ENCODE measurements around the gene GADD45B. TPM values are rescaled to one million over a fixed set of nuclear protein-coding genes. Genes with fewer than 3 reads are reported as not detected.
"Not testable (repeated sequence)": the region's sequence is repeated elsewhere in the genome, so short reads cannot be mapped to it uniquely, and the experiment has no call there.

Gene GADD45B
- total and polyA plus RNA-seq, 8 donors, result 7.5 to 73.5 (median 14.4) TPM

- no peak for DNase-seq
- intact Hi-C loops (cut with DNase I), result no loop called here
- Histone ChIP-seq H3K36me3 (no peaks in the 10 kb centered on the region), H3K4me1 (peaks cover 10 to 25% of the 10 kb centered on the region in 2 donors), H3K27me3 (no peaks in the 10 kb centered on the region), H3K9me3 (no peaks in the 10 kb centered on the region), H3K27ac (no peak overlapping the region), H3K4me3 (no peak overlapping the region)
- ATAC-seq, result no peak
- TF ChIP-seq CTCF (IDR thresholded peaks at IDR 0.05), result no peak
These were observed 24.2 kb downstream of the GADD45B start for GRCh38 chr19:2500156-2500555.

- ATAC-seq (peak; percentile 83), DNase-seq (peak in 1 of 4 donors; percentile 51)
- H3K27ac ChIP-seq, result no peak overlapping the region
- no peak for TF ChIP-seq CTCF (IDR thresholded peaks at IDR 0.05)
- no peaks in the 10 kb centered on the region for H3K36me3 ChIP-seq
- H3K4me1 ChIP-seq, result peaks cover 3 to 18% of the 10 kb centered on the region in 2 donors
- intact Hi-C loops (cut with DNase I), result no loop called here
- H3K4me3 ChIP-seq, result no peak overlapping the region
- H3K27me3 ChIP-seq, result no peaks in the 10 kb centered on the region
- no peaks in the 10 kb centered on the region for H3K9me3 ChIP-seq
These were observed 24.9 kb downstream of the GADD45B start for GRCh38 chr19:2500841-2501261.

DNA sequence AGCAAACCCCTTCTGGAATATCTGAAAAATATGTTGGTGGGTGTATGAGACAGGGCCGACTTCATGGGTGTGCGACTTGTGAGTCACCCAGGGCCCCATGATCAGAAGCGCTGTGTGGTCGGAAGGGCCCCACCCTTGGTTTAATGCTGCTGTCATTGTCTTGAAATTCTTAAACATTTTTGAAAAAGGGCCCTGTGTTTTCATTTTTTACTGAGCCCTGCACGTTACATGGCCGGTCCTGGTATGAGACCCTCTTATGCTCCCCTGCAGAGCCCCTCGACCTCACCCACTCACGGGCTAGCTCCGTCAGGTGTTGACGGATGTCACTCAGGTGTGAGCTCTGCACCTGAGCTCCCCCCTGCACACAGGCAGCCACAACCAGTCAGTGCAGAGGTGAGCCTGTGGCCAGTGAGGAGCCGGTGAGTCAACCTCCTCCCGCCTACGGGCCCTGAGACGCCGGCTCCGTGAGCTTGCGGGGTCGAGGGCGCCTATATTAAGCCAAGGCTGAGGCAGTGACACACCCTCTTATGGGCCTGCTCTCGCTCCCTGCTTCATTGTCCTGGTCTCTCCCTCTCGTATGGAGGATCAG lies 27.7 kb downstream of the GADD45B start:
- Histone ChIP-seq H3K36me3 (no peaks in the 10 kb centered on the region), H3K4me3 (no peak overlapping the region), H3K4me1 (peaks cover 0 to 32% of the 10 kb centered on the region in 2 donors), H3K27ac (no peak overlapping the region), H3K9me3 (no peaks in the 10 kb centered on the region), H3K27me3 (no peaks in the 10 kb centered on the region)
- intact Hi-C loops (cut with DNase I), result no loop called here
- no peak for TF ChIP-seq CTCF (IDR thresholded peaks at IDR 0.05)
- DNase-seq (no peak), ATAC-seq (peak; percentile 28)

DNA sequence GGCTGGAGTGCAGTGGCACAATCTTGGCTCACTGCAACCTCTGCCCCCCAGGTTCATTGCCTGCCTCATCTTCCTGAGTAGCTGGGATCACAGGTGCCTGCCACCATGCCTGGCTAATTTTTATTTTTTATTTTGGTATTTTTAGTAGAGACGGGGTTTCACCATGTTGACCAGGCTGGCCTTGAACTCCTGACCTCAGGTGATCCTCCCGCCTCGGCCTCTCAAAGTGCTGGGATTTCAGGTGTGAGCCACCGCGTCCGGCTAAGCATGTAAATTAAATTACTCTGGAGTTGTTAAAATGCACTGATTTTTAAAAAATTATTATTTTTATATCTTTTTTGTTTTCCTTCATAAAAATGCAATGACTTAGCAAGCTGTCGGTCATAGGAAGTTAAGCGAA lies 30.7 kb downstream of the GADD45B start:
- peak overlapping the region in 1 of 2 donors; percentile 69 for H3K27ac ChIP-seq
- ATAC-seq; H3K36me3 ChIP-seq; H3K4me3 ChIP-seq; intact Hi-C loops (cut with DNase I); H3K9me3 ChIP-seq; DNase-seq; H3K27me3 ChIP-seq: not testable (repeated sequence)
- H3K4me1 ChIP-seq, result peaks cover 0 to 29% of the 10 kb centered on the region in 2 donors

DNA sequence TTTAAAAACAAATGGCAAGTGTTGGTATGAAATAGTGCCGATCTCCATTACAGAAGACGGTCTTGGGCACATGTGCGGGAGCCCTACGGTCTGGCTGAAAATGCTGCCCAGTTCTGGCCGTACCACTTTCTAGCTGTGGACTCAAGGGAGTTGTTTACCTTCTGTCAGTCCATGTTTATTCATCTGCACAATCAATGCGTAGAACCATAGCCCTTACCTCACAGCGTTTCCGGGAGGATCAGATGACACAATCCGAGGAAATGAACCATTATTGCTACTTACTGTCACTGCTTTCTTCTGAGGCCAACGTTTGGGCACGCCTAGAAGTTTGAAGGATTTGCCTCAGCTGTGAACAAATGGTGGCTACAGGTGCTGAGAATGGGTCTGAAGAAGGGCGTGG lies 31.2 kb downstream of the GADD45B start:
- Histone ChIP-seq H3K9me3 (no peaks in the 10 kb centered on the region), H3K27me3 (no peaks in the 10 kb centered on the region), H3K36me3 (no peaks in the 10 kb centered on the region), H3K4me1 (peaks cover 0 to 29% of the 10 kb centered on the region in 2 donors), H3K4me3 (peak overlapping the region in 1 of 2 donors; percentile 9), H3K27ac (peak overlapping the region in 1 of 2 donors; percentile 69)
- intact Hi-C loops (cut with DNase I), result no loop called here
- DNase-seq (peak in 1 of 4 donors; percentile 73), ATAC-seq (peak; percentile 83)
- no peak for TF ChIP-seq CTCF (IDR thresholded peaks at IDR 0.05)

DNA sequence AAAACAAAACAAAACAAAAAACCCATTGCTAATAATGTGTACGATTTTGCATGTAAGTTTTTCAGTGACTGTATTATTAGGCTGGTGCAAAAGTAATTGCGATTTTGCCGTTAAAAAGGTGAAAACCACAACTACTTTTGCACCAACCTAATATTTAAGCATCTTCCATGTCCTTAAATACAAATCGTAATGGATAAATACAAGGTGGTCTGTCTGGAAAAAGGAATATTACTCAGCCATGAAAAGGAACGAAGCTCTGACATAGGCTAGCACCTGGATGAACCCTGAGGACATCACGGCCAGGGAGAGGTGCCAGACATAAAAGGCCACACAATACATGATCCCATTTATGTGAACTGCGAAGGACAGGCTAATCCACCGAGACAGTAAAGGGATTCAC lies 33.2 kb downstream of the GADD45B start:
- intact Hi-C loops (cut with DNase I), result no loop called here
- no peak for ATAC-seq
- no peaks in the 10 kb centered on the region for H3K27me3 ChIP-seq
- no peak for TF ChIP-seq CTCF (IDR thresholded peaks at IDR 0.05)
- no peak overlapping the region for H3K27ac ChIP-seq
- no peaks in the 10 kb centered on the region for H3K9me3 ChIP-seq
- peak in 1 of 4 donors; percentile 19 for DNase-seq
- H3K4me1 ChIP-seq, result peaks cover 0 to 21% of the 10 kb centered on the region in 2 donors
- no peak overlapping the region for H3K4me3 ChIP-seq
- no peaks in the 10 kb centered on the region for H3K36me3 ChIP-seq

Measured in left lung (tissue), 10 donors.